A673 (cell line): ENCODE data around the gene SCARF1.

Experiments used
- EZH2 ChIP-seq: fragments of 200-600 bp; sonication (generic); IDR thresholded peaks from 2 replicates; pipeline ENCODE4 v1.6.1; 2017; ENCODE audit warnings: borderline replicate concordance, low read depth, mild to moderate bottlenecking, mixed read lengths, antibody characterized with exemption, low read length; ENCODE audit not compliant: poor library complexity, severe bottlenecking
- TF ChIP-seq, protein P1 (sequence below): fragments of 300-800, 200-600 bp; sonication (generic); conservative IDR thresholded peaks from 2 replicates; pipeline ENCODE4 v1.5.1; 2017; ENCODE audit warnings: low read depth, mild to moderate bottlenecking, antibody characterized with exemption, low read length, moderate library complexity, mixed read lengths

DNA sequence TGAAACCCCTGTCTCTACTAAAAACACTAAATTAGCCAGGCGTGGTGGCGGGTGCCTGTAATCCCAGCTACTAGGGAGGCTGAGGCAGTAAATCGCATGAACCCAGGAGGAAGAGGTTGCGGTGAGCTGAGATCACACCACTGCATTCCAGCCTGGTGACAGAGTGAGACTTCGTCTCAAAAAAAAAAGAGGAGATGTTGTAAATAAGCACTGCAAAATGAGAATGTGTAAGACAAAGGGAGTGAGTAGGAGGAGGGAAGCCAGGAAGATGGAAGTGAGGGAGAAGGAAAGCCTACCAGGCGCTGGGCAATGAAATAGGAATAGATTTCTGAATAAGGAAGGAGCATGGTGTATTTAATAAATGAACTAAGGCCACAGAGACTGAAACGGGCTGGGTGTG, 47.8 kb upstream of the SCARF1 start:
- TF ChIP-seq, protein P1, sequence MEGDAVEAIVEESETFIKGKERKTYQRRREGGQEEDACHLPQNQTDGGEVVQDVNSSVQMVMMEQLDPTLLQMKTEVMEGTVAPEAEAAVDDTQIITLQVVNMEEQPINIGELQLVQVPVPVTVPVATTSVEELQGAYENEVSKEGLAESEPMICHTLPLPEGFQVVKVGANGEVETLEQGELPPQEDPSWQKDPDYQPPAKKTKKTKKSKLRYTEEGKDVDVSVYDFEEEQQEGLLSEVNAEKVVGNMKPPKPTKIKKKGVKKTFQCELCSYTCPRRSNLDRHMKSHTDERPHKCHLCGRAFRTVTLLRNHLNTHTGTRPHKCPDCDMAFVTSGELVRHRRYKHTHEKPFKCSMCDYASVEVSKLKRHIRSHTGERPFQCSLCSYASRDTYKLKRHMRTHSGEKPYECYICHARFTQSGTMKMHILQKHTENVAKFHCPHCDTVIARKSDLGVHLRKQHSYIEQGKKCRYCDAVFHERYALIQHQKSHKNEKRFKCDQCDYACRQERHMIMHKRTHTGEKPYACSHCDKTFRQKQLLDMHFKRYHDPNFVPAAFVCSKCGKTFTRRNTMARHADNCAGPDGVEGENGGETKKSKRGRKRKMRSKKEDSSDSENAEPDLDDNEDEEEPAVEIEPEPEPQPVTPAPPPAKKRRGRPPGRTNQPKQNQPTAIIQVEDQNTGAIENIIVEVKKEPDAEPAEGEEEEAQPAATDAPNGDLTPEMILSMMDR, result no peak
- TF ChIP-seq EZH2, result no peak
